Adrenal gland (tissue), 12 donors: ENCODE measurements around the gene HNRNPH1. TPM values are rescaled to one million over a fixed set of nuclear protein-coding genes. Genes with fewer than 3 reads are reported as not detected.

Experiments used
- DNase-seq, 7 donors: peaks; one replicate each; pipeline ENCODE4 v3.0.0-alpha.2; 2019 to 2020
- H3K27ac ChIP-seq, 5 donors: fragments of 200-600 bp; sonication (generic) in 4 of 5; 1 replicate in 3 of 5; 2 replicates in 2 of 5; pipeline versions ENCODE4 v1.5.1 to v1.8.0; 2016 to 2020; ENCODE audit warnings: mild to moderate bottlenecking in 1 of 5
- H3K27me3 ChIP-seq: fragments of 200-600 bp; 2 replicates; pipeline ENCODE4 v1.8.0; 2021
- H3K36me3 ChIP-seq, 2 donors: fragments of 200-600 bp; replicated peaks in 1 of 2; 1 replicate in 1 of 2; 2 replicates in 1 of 2; pipeline versions ENCODE4 v1.5.1 to v1.8.0; 2018 to 2022
- H3K4me1 ChIP-seq, 2 donors: fragments of 200-600 bp; replicated peaks in 1 of 2; 1 replicate in 1 of 2; 2 replicates in 1 of 2; pipeline versions ENCODE4 v1.5.1 to v1.8.0; 2018 to 2021
- H3K4me3 ChIP-seq, 4 donors: fragments of 200-600 bp; sonication (generic) in 3 of 4; one replicate each; pipeline ENCODE4 v1.5.1; 2016 to 2018
- H3K9me3 ChIP-seq, 3 donors: fragments of 200-600 bp; sonication (generic) in 1 of 3; replicated peaks in 1 of 3; 1 replicate in 2 of 3; 2 replicates in 1 of 3; pipeline versions ENCODE4 v1.5.1 to v1.8.0; 2016 to 2021
- CTCF ChIP-seq, 6 experiments: fragments of 450-650 bp in 4 of 6; fragments of 200-600 bp in 2 of 6; sonication (generic) in 1 of 6; IDR thresholded peaks; 1 replicate in 5 of 6; 2 replicates in 1 of 6; pipeline versions ENCODE4 v1.5.1 to v1.8.0; 2016 to 2021; ENCODE audit warnings: antibody characterized with exemption in 6 of 6, mild to moderate bottlenecking in 2 of 6, moderate library complexity in 1 of 6
- POLR2A ChIP-seq, 2 donors: fragments of 450-650 bp; IDR thresholded peaks; one replicate each; pipeline ENCODE4 v1.6.1; 2017; ENCODE audit warnings: antibody characterized with exemption in 2 of 2, mild to moderate bottlenecking in 2 of 2, moderate library complexity in 1 of 2
- WGBS, 4 donors: extraction: QIAGEN DNeasy Blood & Tissue Kit in 2 of 4; methylation state at CpG; one replicate each; pipeline versions ENCODE4 v1.1.5 to v1.1.7; 2013 to 2017; 5-methylcytosine and 5-hydroxymethylcytosine counted together
- intact Hi-C, 2 donors: fragments of 100-400 bp; cut with DNase I; formaldehyde crosslinking; loops; one replicate each; pipeline versions ENCODE4 v1.14.1 to v1.15.0; 2022 to 2023
- polyA plus RNA-seq, 3 donors: library from polyadenylated mRNA; stranded (reverse); fragments of 200-250 nt in 2 of 3; fragments of 350-450 nt in 1 of 3; fragmentation: Illumina TruSeq in 1 of 3; extraction: RNeasy Lipid Tissue Mini Kit (QIAGEN cat#74804) in 1 of 3; gene quantifications; one replicate each; pipeline ENCODE4 v1.2.3, GENCODE V29; 2013 to 2014
- total RNA-seq, 9 donors: library from RNA; depleted of rRNA in 4 of 9; stranded (reverse); fragments of >200 nt in 4 of 9; fragments of 120-200 nt in 1 of 9; fragmentation: NEBNext Ultra II Directional in 1 of 9; extraction: Animal tissue kit (Norgen Biotek cat#: 25700) in 1 of 9; gene quantifications; one replicate each; pipeline versions ENCODE4 v1.1.0 to v1.2.4, GENCODE V29; 2013 to 2023
- donor health status: healthy with polysubstance abuse.
- donor health status: Bipolar disorder and iron deficiency.
- donor health status: DM: yes; HTN: yes; CAD: no.
- donor health status: DM: no; HTN: no; CAD: no.
- donor health status: DM: no; HTN: no; CAD: no.
- donor health status: DM: yes; HTN: yes; CAD: no.

The HNRNPH1 gene
- total and polyA plus RNA-seq, 12 donors: 131 to 635 (median 354) TPM

DNA sequence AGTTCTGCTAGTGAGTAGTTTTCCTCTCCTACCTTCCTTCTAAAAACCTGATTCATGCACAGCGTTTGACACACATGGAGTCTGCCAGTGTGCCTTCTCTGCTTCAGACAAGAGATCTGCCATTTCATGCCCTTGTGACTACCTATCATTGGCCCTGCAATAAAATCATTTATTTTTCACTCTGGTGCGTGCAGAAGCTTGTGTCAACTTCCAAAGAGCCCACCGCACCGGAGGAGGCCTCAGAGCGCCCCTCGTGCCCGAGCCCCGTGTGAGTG lies 13.7 kb downstream of the HNRNPH1 start:
- Histone ChIP-seq H3K27ac (peak overlapping the region in 1 of 5 donors; percentile 53), H3K27me3 (no peaks in the 10 kb centered on the region), H3K4me3 (no peak overlapping the region), H3K4me1 (peaks cover 0 to 32% of the 10 kb centered on the region in 2 donors), H3K9me3 (no peaks in the 10 kb centered on the region), H3K36me3 (peaks cover 0 to 90% of the 10 kb centered on the region in 2 donors)
- no peak for TF ChIP-seq POLR2A (IDR thresholded peaks at IDR 0.05)
- no peak for TF ChIP-seq CTCF (IDR thresholded peaks at IDR 0.05)
- WGBS, 4 donors: 67 to 81% (median 75%) methylated on average over 7 to 8 of the region's 8 CpGs
- no peak for DNase-seq
- intact Hi-C loops: loop anchor here in 1 of 2 donors (5.0 kb wide), 1 partner anchor 53 kb away; no protein-coding TSS in a partner anchor

DNA sequence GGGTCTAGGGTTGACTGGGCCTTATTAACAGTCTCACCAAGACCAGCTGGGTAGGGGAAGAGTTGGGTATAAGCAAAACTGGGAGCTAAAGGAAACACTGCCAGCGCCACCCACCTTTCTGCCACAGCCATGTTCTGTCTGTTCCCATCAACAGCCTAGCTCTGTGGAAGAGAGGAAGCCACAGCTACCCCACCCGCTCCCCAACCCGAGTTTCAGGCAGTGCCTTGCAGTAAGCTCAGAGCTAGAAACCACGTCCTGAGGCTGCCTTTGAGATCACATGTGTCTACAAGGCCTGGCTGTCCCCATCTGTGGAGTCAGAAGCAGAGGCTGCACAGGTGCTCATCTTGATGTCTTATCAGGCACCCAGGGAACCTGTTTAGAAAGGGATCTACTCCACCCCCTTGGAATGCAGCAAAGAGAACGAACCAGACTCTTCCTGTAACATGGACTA lies 15.3 kb downstream of the HNRNPH1 start:
- Histone ChIP-seq H3K9me3 (no peaks in the 10 kb centered on the region), H3K4me1 (peaks cover 0 to 23% of the 10 kb centered on the region in 2 donors), H3K36me3 (peaks cover 0 to 78% of the 10 kb centered on the region in 2 donors), H3K27me3 (no peaks in the 10 kb centered on the region), H3K4me3 (no peak overlapping the region), H3K27ac (peak overlapping the region in 2 of 5 donors; percentile 39 to 71)
- peak in 1 of 7 donors; percentile 63 for DNase-seq
- 60 to 67% (median 65%) methylated on average over 4 to 5 of the region's 5 CpGs for WGBS, 4 donors
- intact Hi-C loops: loop anchor here in 1 of 2 donors (5.0 kb wide), 1 partner anchor 54 kb away; no protein-coding TSS in a partner anchor
- TF ChIP-seq CTCF (IDR thresholded peaks at IDR 0.05) (no peak), POLR2A (IDR thresholded peaks at IDR 0.05) (no peak)

DNA sequence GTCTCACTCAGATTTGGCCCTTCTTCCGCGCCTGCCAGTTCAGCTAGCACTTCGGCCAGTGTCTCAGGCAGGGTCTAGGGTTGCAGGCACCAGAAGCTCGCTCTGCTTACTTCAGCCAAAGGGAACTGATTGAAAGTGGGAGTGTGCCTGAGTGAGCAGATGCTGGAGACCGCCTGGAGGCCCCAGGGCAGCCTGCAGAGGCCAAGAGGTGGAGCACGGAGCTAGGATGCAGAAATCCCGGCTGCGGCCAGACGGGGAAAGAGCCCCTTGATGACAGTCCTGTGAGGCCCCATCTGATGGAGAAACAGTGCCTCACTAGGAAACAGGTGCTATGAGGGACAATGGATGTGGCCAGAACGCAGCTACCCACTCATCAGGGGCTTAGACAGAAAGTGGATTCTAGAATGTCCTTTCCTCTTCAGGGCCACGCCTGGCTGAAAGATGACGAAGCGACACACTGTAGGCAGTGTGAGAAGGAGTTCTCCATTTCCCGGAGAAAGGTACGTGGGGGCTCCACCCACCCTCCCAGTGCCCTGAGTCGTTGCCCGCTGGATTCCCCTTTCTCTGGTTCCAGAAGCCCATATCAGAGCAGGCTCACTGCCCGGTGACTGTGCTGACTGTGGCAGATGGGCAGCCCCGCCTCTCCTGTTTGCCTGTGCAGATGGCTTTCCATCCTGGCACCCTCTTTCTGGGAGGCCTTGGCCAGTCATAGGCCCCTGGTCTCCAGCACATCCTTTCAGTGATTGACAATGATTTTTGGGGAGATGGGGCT lies 16.1 kb downstream of the HNRNPH1 start:
- intact Hi-C loops: loop anchor here in 1 of 2 donors (5.0 kb wide), 1 partner anchor 55 kb away; no protein-coding TSS in a partner anchor
- Histone ChIP-seq H3K36me3 (peaks cover 0 to 79% of the 10 kb centered on the region in 2 donors), H3K27me3 (no peaks in the 10 kb centered on the region), H3K4me3 (no peak overlapping the region), H3K27ac (peak overlapping the region in 3 of 5 donors; percentile 21 to 71 (median 56)), H3K4me1 (peaks cover 0 to 23% of the 10 kb centered on the region in 2 donors), H3K9me3 (no peaks in the 10 kb centered on the region)
- WGBS, 4 donors: 61 to 83% (median 66%) methylated on average over 12 to 19 of the region's 19 CpGs
- DNase-seq: peak; percentile 66 to 92 (median 86)
- TF ChIP-seq POLR2A (IDR thresholded peaks at IDR 0.05) (no peak), CTCF (IDR thresholded peaks at IDR 0.05) (no peak)

DNA sequence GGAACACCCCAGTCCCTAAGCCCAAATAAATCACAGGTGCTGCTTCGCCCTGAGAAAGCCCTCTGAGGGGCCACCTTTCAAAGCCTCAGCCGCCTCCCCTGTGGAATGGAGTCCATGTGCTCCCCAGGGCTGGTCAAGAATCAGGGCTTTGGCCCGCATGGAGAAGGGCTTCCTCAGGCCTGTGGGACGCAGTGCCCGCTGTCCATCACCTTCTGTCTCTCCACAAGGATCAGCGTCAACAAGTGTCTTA lies 16.6 kb downstream of the HNRNPH1 start:
- H3K4me3 ChIP-seq: no peak overlapping the region
- DNase-seq: no peak
- H3K9me3 ChIP-seq: no peaks in the 10 kb centered on the region
- H3K36me3 ChIP-seq: peaks cover 0 to 82% of the 10 kb centered on the region in 2 donors
- peaks cover 0 to 21% of the 10 kb centered on the region in 2 donors for H3K4me1 ChIP-seq
- H3K27ac ChIP-seq: peak overlapping the region in 2 of 5 donors; percentile 56 to 71
- intact Hi-C loops: loop anchor here in 1 of 2 donors (5.0 kb wide), 1 partner anchor 55 kb away; no protein-coding TSS in a partner anchor
- no peaks in the 10 kb centered on the region for H3K27me3 ChIP-seq
- TF ChIP-seq POLR2A (IDR thresholded peaks at IDR 0.05) (no peak), CTCF (IDR thresholded peaks at IDR 0.05) (no peak)
- 80 to 95% (median 87%) methylated on average over 4 to 6 of the region's 6 CpGs for WGBS, 4 donors
